ENCODE data around the gene ACADS.

The ACADS gene

GRCh38 chr12:120758798-120759590 lies 33.4 kb downstream of the ACADS start (continued):
- TF ChIP-seq ZNF560 (tag by site-specific recombination; IDR thresholded peaks at IDR 0.05; ENCODE audit: borderline replicate concordance) (no peak), TCF7L2 (IDR thresholded peaks at IDR 0.05; ENCODE audit: borderline replicate concordance, low read depth, low read length) (no peak), ZNF555 (tag by site-specific recombination; conservative IDR thresholded peaks at IDR 0.05) (no peak)
- TF ChIP-seq, protein P1, sequence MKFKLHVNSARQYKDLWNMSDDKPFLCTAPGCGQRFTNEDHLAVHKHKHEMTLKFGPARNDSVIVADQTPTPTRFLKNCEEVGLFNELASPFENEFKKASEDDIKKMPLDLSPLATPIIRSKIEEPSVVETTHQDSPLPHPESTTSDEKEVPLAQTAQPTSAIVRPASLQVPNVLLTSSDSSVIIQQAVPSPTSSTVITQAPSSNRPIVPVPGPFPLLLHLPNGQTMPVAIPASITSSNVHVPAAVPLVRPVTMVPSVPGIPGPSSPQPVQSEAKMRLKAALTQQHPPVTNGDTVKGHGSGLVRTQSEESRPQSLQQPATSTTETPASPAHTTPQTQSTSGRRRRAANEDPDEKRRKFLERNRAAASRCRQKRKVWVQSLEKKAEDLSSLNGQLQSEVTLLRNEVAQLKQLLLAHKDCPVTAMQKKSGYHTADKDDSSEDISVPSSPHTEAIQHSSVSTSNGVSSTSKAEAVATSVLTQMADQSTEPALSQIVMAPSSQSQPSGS (tag by site-specific recombination; IDR thresholded peaks at IDR 0.05; ENCODE audit: low read depth), result no peak

- Histone ChIP-seq H3K9me3 (ENCODE audit: control insufficient read depth, insufficient read depth, low read depth, low read length) (no peaks in the 10 kb centered on the region), H3K4me3 (ENCODE audit: low read depth, low read length) (no peak overlapping the region), H3K4me1 (ENCODE audit: control insufficient read depth, insufficient read depth, low read length) (peaks cover 3% of the 10 kb centered on the region; the same call in 1 of the 2 replicates), H3K27ac (ENCODE audit: extremely low read depth, low read depth, low read length) (no peak overlapping the region), H3K36me3 (ENCODE audit: control insufficient read depth in 2 of 2, insufficient read depth in 1 of 2, low read length in 2 of 2) (peaks cover 0 to 36% of the 10 kb centered on the region in 2 experiments; a peak in 2 of 3 replicates)
- ChIA-PET POLR2A (no interaction called here), CTCF (interaction anchor here (1.0 kb wide), 1 partner anchor 212 kb away, joined by 3 read pairs; no protein-coding TSS in a partner anchor)
- TF ChIP-seq SCRT2 (tag by site-specific recombination; IDR thresholded peaks at IDR 0.05) (peak; percentile 47; the same call in 1 of the 2 replicates), RBAK (tag by site-specific recombination; IDR thresholded peaks at IDR 0.05) (no peak), MEIS1 (CRISPR knock-in tag; IDR thresholded peaks at IDR 0.05; ENCODE audit: borderline replicate concordance) (no peak), ZNF248 (tag by site-specific recombination; IDR thresholded peaks at IDR 0.05) (no peak), WT1 (tag by site-specific recombination; IDR thresholded peaks at IDR 0.05) (peak; percentile 48; the same call in 1 of the 2 replicates), TSHZ1 (tag by site-specific recombination; IDR thresholded peaks at IDR 0.05; ENCODE audit: borderline replicate concordance) (no peak), PRDM4 (tag by site-specific recombination; IDR thresholded peaks at IDR 0.05) (no peak), ZNF423 (tag by site-specific recombination; IDR thresholded peaks at IDR 0.05) (no peak), OSR2 (tag by site-specific recombination; IDR thresholded peaks at IDR 0.05) (0 out of 2 replicates have a peak, but pooled peaks have one; percentile 27), ZIC2 (tag by site-specific recombination; IDR thresholded peaks at IDR 0.05) (peak; percentile 46; the same call in 1 of the 2 replicates), ZNF548 (tag by site-specific recombination; IDR thresholded peaks at IDR 0.05) (no peak), ZNF48 (tag by site-specific recombination; IDR thresholded peaks at IDR 0.05) (no peak), ZNF473 (tag by site-specific recombination; IDR thresholded peaks at IDR 0.05) (no peak), ZNF292 (tag by site-specific recombination; IDR thresholded peaks at IDR 0.05; ENCODE audit: borderline replicate concordance, low read depth) (no peak), ZBTB26 (tag by site-specific recombination; optimal IDR thresholded peaks at IDR 0.05) (no peak), YY1 (tag by site-specific recombination; IDR thresholded peaks at IDR 0.05) (no peak), ZNF239 (tag by site-specific recombination; IDR thresholded peaks at IDR 0.05) (no peak), OVOL3 (tag by site-specific recombination; IDR thresholded peaks at IDR 0.05) (no peak), IKZF3 (tag by site-specific recombination; IDR thresholded peaks at IDR 0.05) (no peak), ZNF701 (tag by site-specific recombination; IDR thresholded peaks at IDR 0.05) (no peak)
- TF ChIP-seq, protein P2, sequence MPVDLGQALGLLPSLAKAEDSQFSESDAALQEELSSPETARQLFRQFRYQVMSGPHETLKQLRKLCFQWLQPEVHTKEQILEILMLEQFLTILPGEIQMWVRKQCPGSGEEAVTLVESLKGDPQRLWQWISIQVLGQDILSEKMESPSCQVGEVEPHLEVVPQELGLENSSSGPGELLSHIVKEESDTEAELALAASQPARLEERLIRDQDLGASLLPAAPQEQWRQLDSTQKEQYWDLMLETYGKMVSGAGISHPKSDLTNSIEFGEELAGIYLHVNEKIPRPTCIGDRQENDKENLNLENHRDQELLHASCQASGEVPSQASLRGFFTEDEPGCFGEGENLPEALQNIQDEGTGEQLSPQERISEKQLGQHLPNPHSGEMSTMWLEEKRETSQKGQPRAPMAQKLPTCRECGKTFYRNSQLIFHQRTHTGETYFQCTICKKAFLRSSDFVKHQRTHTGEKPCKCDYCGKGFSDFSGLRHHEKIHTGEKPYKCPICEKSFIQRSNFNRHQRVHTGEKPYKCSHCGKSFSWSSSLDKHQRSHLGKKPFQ (tag by site-specific recombination; IDR thresholded peaks at IDR 0.05), result no peak
Observed at GRCh38 chr12:120759591-120760348, 34.1 kb downstream of the ACADS start.

Data from HEK293 (cell line).